SK-N-MC (cell line): Measurements from ENCODE around the gene RASSF8.

Experiments used
- EZH2 ChIP-seq: fragments of 200-600 bp; sonication (generic); IDR thresholded peaks from one replicate; pipeline ENCODE4 v1.6.1; 2017; ENCODE audit warnings: antibody characterized with exemption
- FOXP2 ChIP-seq: optimal IDR thresholded peaks from 2 replicates; pipeline ENCODE3; 2011; ENCODE audit warnings: mild to moderate bottlenecking, moderate library complexity; ENCODE audit not compliant: insufficient read depth; ENCODE audit errors: extremely low read length, control extremely low read depth
- POLR2AphosphoS5 ChIP-seq: IDR thresholded peaks from 2 replicates; pipeline ENCODE4 v1.6.1; 2012; ENCODE audit warnings: mild to moderate bottlenecking, low read depth, low read length, borderline replicate concordance

DNA sequence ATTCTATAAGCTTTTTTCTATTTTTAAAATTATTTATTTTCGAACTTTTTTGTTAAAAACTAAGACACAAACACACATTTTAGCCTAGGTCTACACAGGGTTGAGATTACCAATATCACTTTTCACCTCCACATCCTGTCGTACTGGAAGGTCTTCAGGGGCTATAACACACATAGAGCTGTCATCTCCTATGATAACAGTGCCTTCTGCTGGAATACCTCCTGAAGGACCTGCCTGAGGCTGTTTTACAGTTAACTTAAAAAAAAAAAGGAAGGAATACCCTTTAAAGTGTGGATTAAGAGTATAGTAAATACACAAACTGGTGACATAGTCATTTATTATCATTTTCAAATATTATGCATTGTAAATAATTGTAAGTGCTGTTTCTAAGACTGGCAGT lies 43.0 kb downstream of the RASSF8 start:
- TF ChIP-seq EZH2 (no peak), POLR2AphosphoS5 (no peak), FOXP2 (no peak)
